Parathyroid adenoma (tissue), 2 donors: ENCODE data around the gene CCND2.

Source experiments
- H2AFZ ChIP-seq: fragments of 300-600 bp; sonication (generic); one replicate; pipeline ENCODE4 v1.7.0; 2017; ENCODE audit warnings: antibody characterized with exemption, mild to moderate bottlenecking
- H3K27ac ChIP-seq: fragments of 300-600 bp; sonication (generic); one replicate; pipeline ENCODE4 v1.7.0; 2017
- H3K27me3 ChIP-seq: fragments of 300-600 bp; sonication (generic); one replicate; pipeline ENCODE4 v1.7.0; 2017; ENCODE audit warnings: low read length; ENCODE audit not compliant: control insufficient read depth, insufficient read depth
- H3K36me3 ChIP-seq: fragments of 300-600 bp; sonication (generic); one replicate; pipeline ENCODE4 v1.7.0; 2017; ENCODE audit warnings: low read length; ENCODE audit not compliant: control insufficient read depth, insufficient read depth
- H3K4me1 ChIP-seq: fragments of 300-600 bp; sonication (generic); one replicate; pipeline ENCODE4 v1.7.0; 2017; ENCODE audit warnings: control low read depth
- H3K4me2 ChIP-seq: fragments of 300-600 bp; sonication (generic); one replicate; pipeline ENCODE4 v1.7.0; 2017; ENCODE audit warnings: low read length
- H3K4me3 ChIP-seq: fragments of 300-600 bp; sonication (generic); one replicate; pipeline ENCODE4 v1.7.0; 2017; ENCODE audit warnings: low read depth, low read length
- H3K79me2 ChIP-seq: fragments of 300-600 bp; sonication (generic); one replicate; pipeline ENCODE4 v1.7.0; 2017; ENCODE audit warnings: control low read depth
- H3K9ac ChIP-seq: fragments of 300-600 bp; sonication (generic); one replicate; pipeline ENCODE4 v1.7.0; 2017; ENCODE audit warnings: mild to moderate bottlenecking
- H3K9me3 ChIP-seq: fragments of 300-600 bp; sonication (generic); one replicate; pipeline ENCODE4 v1.7.0; 2017; ENCODE audit warnings: low read length; ENCODE audit not compliant: control insufficient read depth
- TF ChIP-seq, protein P1 (sequence below): fragments of 300-600 bp; sonication (generic); IDR thresholded peaks from one replicate; pipeline ENCODE4 v1.7.0; 2017; ENCODE audit warnings: antibody characterized with exemption, mild to moderate bottlenecking
- donor health status: primary hyperparathyroidism.

CCND2 gene

GRCh38 chr12:4268329-4269181, 5.0 kb upstream of the CCND2 start:
- peak overlapping the region; percentile 67 for H3K4me2 ChIP-seq
- H3K27ac ChIP-seq: no peak overlapping the region
- H3K4me1 ChIP-seq: peaks cover 12% of the 10 kb centered on the region
- H3K4me3 ChIP-seq: peak overlapping the region; percentile 62
- H3K79me2 ChIP-seq: no peaks in the 10 kb centered on the region
- no peaks in the 10 kb centered on the region for H3K27me3 ChIP-seq
- no peak overlapping the region for H3K9ac ChIP-seq
- TF ChIP-seq, protein P1, sequence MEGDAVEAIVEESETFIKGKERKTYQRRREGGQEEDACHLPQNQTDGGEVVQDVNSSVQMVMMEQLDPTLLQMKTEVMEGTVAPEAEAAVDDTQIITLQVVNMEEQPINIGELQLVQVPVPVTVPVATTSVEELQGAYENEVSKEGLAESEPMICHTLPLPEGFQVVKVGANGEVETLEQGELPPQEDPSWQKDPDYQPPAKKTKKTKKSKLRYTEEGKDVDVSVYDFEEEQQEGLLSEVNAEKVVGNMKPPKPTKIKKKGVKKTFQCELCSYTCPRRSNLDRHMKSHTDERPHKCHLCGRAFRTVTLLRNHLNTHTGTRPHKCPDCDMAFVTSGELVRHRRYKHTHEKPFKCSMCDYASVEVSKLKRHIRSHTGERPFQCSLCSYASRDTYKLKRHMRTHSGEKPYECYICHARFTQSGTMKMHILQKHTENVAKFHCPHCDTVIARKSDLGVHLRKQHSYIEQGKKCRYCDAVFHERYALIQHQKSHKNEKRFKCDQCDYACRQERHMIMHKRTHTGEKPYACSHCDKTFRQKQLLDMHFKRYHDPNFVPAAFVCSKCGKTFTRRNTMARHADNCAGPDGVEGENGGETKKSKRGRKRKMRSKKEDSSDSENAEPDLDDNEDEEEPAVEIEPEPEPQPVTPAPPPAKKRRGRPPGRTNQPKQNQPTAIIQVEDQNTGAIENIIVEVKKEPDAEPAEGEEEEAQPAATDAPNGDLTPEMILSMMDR: no peak
- H3K36me3 ChIP-seq: no peaks in the 10 kb centered on the region
- peak overlapping the region; percentile 42 for H2AFZ ChIP-seq
- no peaks in the 10 kb centered on the region for H3K9me3 ChIP-seq

DNA sequence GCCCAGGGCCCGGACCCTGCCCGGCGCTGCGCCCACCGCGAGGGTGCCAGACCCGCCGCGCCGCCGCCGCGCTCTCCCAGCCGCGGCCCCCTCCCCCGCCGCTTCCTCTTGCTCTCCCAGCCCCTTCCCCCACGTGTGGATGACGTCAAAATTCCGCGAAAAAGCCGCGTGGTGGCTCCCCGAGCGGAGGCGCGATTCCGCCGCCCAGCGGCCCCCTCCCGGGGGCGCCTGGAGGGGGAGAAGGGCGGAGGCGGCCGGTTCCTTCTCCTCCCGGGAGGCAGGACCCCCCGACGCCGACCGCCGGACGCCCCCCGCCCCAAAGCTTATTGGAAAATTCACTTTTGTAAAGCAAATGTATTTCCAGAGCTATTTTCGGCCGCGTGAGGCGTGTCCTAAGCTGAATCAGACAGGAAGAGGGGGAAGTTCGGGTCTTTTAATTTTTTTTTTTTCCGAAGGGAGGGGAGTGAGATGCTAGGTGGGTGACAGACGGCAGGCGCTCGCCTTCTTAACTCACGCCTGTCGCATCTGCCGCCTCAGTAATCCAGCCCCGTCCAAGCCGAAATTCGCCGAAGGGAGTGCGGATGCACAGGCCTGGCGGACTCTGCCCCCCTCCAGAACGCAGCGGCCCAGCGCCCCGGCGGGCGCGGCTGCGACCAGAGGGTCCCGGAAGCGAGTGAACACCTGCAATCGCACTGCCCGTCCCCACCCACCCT, 4.1 kb upstream of the CCND2 start:
- Histone ChIP-seq H3K79me2 (no peaks in the 10 kb centered on the region), H3K36me3 (no peaks in the 10 kb centered on the region), H2AFZ (peak overlapping the region; percentile 78), H3K27me3 (no peaks in the 10 kb centered on the region), H3K9me3 (no peaks in the 10 kb centered on the region), H3K4me1 (peaks cover 12% of the 10 kb centered on the region), H3K9ac (no peak overlapping the region), H3K4me3 (peak overlapping the region; percentile 62), H3K27ac (peak overlapping the region; percentile 40), H3K4me2 (peak overlapping the region; percentile 92)
- TF ChIP-seq, protein P1: peak; percentile 10

DNA sequence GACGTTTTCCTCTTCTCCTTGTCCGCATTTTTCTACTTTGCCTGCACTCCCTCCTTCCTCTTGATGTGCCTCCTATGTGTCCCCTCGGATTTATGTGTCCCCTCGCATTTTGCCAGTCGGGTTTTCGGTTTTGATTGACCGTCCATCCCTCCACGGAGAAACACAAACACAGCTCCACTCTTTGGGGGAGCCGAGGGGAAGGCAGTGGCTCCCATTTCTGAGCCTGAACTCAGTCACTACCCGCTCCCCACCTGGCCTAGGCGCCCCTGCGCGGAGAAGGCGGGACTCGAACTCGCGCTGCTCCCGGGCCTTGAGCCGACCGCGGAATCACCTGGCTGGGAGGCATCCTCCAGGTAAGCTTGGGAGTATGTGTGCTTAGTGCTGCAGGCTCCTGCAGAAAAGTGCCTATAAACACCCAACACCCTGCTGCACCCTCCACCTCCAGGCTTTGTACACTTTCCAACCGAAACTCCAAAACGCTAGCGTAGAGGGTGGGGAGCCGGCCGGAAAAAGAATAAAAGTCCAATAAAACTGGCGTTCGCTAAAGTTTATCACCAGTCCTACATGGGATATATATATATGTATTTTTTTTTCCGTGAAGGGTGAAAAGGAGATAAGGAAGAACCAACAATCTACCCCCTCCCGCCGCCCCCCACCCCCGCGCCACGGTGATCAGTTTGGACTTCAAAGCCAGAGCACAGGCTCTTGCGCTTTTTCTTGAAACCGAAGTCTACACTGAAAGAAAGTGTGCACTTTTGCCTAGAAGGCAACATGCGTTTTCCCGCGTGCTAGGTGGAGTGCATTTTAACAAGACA, 3.3 kb upstream of the CCND2 start:
- Histone ChIP-seq H3K4me1 (peaks cover 12% of the 10 kb centered on the region), H3K27ac (no peak overlapping the region), H3K79me2 (peaks cover 4% of the 10 kb centered on the region), H2AFZ (no peak overlapping the region), H3K36me3 (no peaks in the 10 kb centered on the region), H3K9ac (no peak overlapping the region), H3K4me2 (peak overlapping the region; percentile 92), H3K27me3 (no peaks in the 10 kb centered on the region), H3K4me3 (peak overlapping the region; percentile 79), H3K9me3 (no peaks in the 10 kb centered on the region)
- TF ChIP-seq, protein P1: no peak

- H3K27me3 ChIP-seq: no peaks in the 10 kb centered on the region
- H3K36me3 ChIP-seq: no peaks in the 10 kb centered on the region
- peaks cover 13% of the 10 kb centered on the region for H3K4me1 ChIP-seq
- no peaks in the 10 kb centered on the region for H3K9me3 ChIP-seq
- peaks cover 9% of the 10 kb centered on the region for H3K79me2 ChIP-seq
- peak overlapping the region; percentile 59 for H2AFZ ChIP-seq
- no peak overlapping the region for H3K9ac ChIP-seq
- peak overlapping the region; percentile 79 for H3K4me3 ChIP-seq
- peak overlapping the region; percentile 92 for H3K4me2 ChIP-seq
- TF ChIP-seq, protein P1: no peak
- H3K27ac ChIP-seq: peak overlapping the region; percentile 51
These were observed 2.5 kb upstream of the CCND2 start for GRCh38 chr12:4270831-4271716.
